Melanocyte of skin (primary cell): Measurements from ENCODE around the gene TUBD1. TPM values are rescaled to one million over a fixed set of nuclear protein-coding genes. Genes with fewer than 3 reads are reported as not detected.

ENCODE experiments used
- small RNA-seq, 2 donors: library from RNA; depleted of rRNA; stranded (forward); fragments of <200 nt; gene quantifications; one replicate each; pipeline ENCODE3, GENCODE V24; 2012
- total RNA-seq, 2 donors: library from RNA; depleted of rRNA; stranded (reverse); fragments of >200 nt; gene quantifications; 2 replicates each; pipeline ENCODE4 v1.2.3, GENCODE V29; 2012

TUBD1 gene
- total RNA-seq, result 1 to 10 TPM; 6.7 to 6.9 TPM

GRCh38 chr17:59892924-59893675 lies at the start of gene TUBD1, which contains the start of gene RPS6KB1:
Gene TUBD1, minus strand, starts transcription at chr17:59892943. Its CDS starts 1,941 bp downstream, at chr17:59891002.
Gene RPS6KB1, plus strand, starts transcription at chr17:59893121. Its CDS starts 64 bp downstream, at chr17:59893185.

Small RNA genes lying within 50 kb of the gene (small RNA-seq; reads per million reads assigned to genes)
- gene RNU6-450P, result 0 to 0.06 reads per million in 2 donors
- 0 reads per million in 2 donors for gene RPS29P21

Other genes starting within 250 kb of the TUBD1 start
- 10 to 100 TPM; 10.7 to 30.3 TPM for gene PTRH2, start 185.5 kb downstream of the TUBD1 start, total RNA-seq
- 100 to 1,000 TPM; 262 to 282 TPM for gene VMP1, start 185.3 kb downstream of the TUBD1 start, total RNA-seq
- 10 to 100 TPM; 13.1 to 14.3 TPM for gene RPS6KB1, start 178 bp upstream of the TUBD1 start, total RNA-seq
- 10 to 100 TPM; 17.0 to 18.6 TPM for gene RNFT1, start 71.8 kb upstream of the TUBD1 start, total RNA-seq
- gene HEATR6, start 186.0 kb upstream of the TUBD1 start, total RNA-seq, result 10 to 100 TPM; 18.2 to 22.3 TPM